HG02763 (cell line): ENCODE measurements around the gene GNB3.
"Not testable (repeated sequence)": the region's sequence is repeated elsewhere in the genome, so short reads cannot be mapped to it uniquely, and the experiment has no call there.

ENCODE experiments used
- ATAC-seq: cut with Tn5 transposase; IDR thresholded peaks from one replicate; pipeline ENCODE4 v1.9.1; 2021; ENCODE audit warnings: mild to moderate bottlenecking, moderate library complexity; ENCODE audit not compliant: unreplicated experiment

The GNB3 gene

GRCh38 chr12:6874015-6874368 lies 33.3 kb downstream of the GNB3 start:
- ATAC-seq = not testable (repeated sequence)

DNA sequence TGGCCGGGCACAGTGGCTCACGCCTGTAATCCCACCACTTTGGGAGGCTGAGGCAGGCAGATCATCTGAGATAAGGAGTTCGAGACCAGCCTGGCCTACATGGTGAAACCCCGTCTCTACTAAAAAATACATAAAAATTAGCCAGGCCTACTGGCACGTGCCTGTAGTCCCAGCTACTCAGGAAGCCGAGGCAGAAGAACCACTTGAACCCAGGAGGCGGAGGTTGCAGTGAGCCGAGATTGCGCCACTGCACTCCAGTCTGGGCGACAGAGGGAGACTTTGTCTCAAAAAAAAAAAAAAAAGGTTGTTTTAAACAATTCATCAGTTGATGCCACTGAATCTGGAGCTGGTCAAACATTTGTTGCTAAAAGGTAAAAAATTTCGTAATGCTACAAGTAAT lies 39.1 kb downstream of the GNB3 start:
- ATAC-seq = not testable (repeated sequence)

GRCh38 chr12:6883252-6883651 lies 42.5 kb downstream of the GNB3 start:
- ATAC-seq = no peak

DNA sequence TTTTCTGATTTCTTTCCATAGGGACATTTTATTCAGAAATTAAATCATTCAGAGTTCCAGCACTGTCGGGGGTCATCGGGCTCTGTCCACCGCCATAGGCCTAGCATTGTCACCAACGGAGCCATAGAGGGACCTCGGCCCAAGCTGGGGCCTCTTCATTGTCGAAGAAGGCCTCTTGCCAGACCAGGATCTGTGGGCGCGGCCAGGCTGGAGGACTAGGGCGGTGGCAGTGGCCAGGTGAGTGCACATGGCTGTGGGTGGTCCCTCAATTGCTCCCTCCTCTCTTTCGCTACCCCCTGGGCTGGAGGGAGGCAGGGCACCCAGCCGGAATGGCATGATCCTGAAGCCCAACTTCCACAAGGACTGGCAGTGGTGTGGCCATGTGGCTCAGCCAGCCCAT lies 43.0 kb downstream of the GNB3 start:
- no peak for ATAC-seq

GRCh38 chr12:6884539-6884938 lies 43.8 kb downstream of the GNB3 start:
- no peak for ATAC-seq

GRCh38 chr12:6886206-6886999 lies 45.7 kb downstream of the GNB3 start:
- ATAC-seq = not testable (repeated sequence)

DNA sequence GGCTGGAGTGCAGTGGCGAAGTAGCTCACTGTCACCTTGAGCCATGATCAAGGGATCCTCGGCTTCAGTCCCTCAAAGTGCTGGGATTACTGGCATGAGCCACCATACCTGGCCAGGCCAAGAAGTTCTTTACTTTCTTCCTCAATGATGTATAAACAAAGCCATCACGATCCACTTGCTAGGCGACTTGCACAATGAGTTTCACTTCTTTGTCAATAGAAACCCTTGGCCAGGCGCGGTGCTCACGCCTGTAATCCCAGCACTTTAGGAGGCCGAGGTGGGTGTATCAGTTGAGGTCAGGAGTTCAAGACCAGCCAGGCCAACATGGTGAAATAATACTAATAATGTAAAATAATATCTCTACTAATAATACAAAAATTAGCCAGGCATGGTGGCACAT lies 46.7 kb downstream of the GNB3 start:
- no peak for ATAC-seq

DNA sequence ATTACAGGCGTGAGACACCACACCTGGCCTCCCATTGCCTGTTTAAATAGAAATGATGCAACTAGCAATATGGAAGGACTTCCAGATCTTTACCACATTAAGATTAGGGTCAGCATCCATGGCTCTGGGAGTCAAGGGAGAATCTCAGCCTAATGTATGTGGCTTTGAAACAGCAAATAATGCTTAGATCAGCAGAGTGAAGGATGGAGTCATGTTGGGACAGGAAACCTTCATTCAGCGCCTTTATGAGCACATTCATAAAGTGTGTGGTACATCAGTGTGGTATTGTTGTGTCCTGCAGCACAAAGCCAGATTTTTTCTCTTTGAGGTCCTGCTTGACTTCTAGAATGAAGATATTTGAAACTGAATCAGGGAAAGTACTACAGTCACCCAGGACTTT lies 47.6 kb downstream of the GNB3 start:
- no peak for ATAC-seq

- not testable (repeated sequence) for ATAC-seq
Observed at GRCh38 chr12:6888794-6889193, 48.1 kb downstream of the GNB3 start.

GRCh38 chr12:6889775-6890573 lies 49.2 kb downstream of the GNB3 start:
- not testable (repeated sequence) for ATAC-seq

DNA sequence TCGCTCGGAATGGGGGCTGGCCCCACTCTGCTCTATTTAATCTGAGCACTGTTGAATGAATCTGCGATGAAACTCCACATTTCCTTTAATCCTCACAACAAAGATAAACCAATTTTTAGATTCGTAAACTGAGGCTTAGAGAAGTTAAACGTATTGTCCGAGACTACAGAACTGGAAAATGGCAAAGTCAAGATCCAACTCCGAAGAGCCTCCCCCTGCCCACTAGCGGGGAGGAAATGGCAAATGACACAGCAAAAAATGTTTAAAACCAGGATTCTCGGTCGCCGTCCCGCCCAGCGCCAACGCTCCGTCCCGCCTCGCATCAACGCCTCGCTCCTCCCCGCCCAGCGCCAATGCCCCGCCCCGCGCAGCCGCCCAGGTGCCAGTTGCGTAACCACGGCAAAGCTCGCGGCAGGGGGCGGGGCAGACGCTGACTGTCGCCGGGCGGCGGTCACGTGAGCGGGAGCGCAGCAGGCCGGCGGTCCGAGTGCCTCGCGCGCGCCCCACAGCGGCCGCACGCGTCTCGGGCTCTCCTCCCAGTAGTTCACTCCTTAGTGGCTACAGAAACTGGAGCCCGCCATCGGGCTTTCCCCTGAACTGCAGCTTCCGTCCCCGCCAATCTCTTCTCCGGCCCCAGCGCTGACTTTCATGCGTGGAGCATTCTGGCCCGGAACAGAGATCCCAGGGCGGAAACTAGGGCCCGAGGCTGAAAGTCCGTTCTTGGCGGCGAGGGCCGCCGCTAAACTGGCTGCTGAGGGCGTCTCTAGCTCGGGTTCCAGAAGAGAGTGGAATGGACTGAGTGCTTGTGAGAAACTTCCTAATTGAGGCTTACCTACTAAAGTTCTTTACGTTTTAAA lies 50.3 kb downstream of the GNB3 start:
- peak; percentile 90 for ATAC-seq

GRCh38 chr12:6891646-6892001 lies 50.9 kb downstream of the GNB3 start:
- no peak for ATAC-seq

- not testable (repeated sequence) for ATAC-seq
Observed at GRCh38 chr12:6892683-6893082, 52.0 kb downstream of the GNB3 start.

DNA sequence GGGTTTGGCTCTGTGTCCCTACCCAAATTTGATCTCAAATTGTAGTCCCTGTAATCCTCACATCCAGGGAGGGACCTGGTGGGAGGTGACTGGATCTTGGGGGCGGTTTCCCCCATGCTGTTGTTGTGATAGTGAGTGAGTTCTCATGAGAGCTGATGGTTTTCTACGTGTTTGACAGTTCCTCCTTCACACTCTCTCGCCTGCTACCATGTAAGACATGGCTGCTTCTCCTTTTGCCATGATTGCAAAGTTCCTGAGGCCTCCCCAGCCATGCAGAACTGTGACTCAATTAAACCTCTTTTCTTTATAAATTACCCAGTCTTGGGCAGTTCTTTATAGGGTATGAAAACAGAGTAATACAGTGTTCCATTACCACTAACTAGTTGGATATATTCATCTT lies 53.6 kb downstream of the GNB3 start:
- ATAC-seq = no peak
